ENCODE results near the gene NFKBIL1. TPM values are rescaled to one million over a fixed set of nuclear protein-coding genes. Genes with fewer than 3 reads are reported as not detected.

NFKBIL1 gene
- total RNA-seq, 1 donor from 2014 or later: 9.2 TPM

DNA sequence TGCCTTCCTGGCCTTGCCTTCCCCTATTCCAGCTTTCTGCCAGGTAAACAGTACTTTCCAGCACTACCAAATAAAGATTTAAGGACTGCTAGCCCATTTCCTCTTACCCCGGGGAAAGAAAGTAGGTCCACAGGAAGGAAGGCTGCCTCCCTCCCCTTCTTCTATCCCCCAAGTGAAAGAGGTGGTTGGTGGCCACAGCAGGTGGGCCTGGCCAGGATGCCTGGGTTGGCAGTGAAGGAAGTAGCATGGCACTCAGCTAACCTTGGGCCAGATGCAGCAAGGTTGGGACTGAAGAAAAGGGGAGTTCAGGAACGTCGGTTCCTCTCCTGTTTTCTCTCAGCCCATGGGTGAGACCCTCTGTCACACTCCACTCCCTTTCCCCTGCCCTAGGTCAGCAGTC, 8.9 kb downstream of the NFKBIL1 start:
- intact Hi-C loops (cut with DNase I): no loop called here
- DNase-seq: no peak
- ATAC-seq (ENCODE audit: poor library complexity): no peak

DNA sequence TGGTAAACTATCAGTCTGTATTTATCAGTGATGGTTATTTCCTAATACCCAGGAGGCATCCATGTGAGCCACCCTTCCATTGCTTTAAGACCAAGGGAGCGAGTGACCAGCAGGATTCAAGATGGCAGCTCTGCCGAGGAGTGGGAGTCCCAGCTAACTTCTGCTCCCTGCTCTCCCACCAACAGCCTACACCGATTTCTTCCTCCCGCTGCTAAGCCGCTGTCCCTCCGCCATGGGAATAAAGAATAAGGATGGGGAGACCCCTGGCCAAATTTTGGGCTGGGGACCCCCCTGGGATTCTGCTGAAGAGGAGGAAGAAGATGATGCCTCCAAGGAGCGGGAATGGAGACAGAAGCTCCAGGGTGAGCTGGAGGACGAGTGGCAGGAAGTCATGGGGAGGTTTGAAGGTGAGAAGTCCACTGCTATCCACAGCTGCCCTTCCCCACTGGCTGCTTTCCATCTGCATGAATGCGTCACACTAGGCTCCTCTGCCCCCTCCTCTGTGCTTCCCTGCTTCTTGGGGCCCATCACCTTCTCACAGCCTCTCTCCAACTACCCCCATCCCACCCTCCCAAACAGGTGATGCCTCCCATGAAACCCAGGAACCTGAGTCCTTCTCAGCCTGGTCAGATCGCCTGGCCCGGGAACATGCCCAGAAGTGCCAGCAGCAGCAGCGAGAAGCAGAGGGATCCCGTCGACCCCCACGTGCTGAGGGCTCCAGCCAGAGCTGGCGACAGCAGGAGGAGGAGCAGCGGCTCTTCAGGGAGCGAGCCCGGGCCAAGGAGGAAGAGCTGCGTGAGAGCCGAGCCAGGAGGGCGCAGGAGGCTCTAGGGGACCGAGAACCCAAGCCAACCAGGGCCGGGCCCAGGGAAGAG, 10.3 kb downstream of the NFKBIL1 start:
- intact Hi-C loops (cut with DNase I): no loop called here
- ATAC-seq (ENCODE audit: poor library complexity): peak; percentile 8
- DNase-seq: peak; percentile 46

DNA sequence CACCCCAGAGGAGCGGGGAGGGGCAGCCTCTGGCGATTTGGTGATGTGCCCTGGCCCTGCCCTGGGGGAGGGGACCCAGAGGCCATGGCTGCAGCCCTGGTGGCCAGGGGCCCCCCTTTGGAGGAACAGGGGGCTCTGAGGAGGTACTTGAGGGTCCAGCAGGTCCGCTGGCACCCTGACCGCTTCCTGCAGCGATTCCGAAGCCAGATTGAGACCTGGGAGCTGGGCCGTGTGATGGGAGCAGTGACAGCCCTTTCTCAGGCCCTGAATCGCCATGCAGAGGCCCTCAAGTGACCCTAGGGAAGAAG, 10.9 kb downstream of the NFKBIL1 start:
- ATAC-seq (ENCODE audit: poor library complexity) (no peak), DNase-seq (no peak)
- intact Hi-C loops (cut with DNase I): no loop called here

DNA sequence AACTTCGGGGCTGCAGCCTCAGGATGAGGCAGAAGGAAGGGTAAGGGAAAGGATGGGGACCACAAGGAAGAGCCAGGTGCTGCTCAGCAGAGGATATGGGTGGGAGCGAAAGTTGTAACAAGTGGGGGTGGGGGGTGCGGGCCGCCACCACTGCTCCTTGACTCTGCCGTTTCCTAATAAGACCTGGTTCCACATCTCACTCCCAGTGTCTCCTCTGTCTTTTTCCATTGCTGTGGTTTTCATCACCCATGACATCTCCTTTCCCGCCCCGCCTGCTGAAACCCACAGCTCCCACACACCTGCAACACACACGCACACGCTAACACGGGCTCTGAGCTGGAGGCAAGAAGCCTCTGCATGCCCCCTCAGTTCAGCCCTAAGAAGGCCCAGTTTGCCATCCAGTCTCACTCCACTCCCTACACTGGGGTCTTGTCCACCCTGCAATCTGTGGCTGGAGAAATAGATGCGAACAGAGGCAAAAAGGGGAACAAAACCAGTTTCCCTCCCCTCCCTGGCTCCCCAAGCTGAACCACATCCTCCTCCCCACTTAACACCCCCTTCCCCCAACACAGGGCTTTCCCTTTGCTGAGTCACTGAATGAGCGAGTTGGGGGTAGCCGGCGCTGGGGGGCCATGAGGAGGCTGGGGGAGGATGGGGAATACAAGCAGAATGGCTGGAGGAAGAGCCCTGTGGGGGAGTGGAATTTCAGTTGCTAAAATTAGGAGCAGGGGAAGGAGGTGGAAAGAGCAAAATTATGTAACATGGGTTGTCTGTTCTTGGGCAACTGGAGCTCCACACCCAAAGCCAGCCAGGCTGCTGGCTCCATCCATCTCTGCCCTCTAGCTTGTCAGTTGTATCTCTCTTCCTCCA, 11.5 kb downstream of the NFKBIL1 start:
- ATAC-seq (ENCODE audit: poor library complexity) (peak; percentile 61), DNase-seq (peak; percentile 51)
- intact Hi-C loops (cut with DNase I): no loop called here

DNA sequence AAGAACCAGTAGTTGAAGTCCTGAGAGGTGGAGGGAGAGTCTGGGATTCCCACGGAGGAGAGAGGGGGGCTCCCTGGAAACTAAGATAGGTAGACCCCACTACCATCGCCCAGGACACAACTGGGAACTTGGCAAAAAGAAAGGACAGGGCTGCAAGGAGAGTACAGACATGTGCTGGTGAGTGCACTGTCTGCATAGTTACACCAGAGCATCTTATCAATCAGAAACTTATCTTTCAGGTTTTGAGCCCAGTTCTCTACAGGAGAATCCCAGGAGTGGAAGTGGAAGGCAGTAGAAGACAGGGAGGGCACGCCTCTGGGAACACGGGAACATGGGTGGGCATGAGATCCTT, 12.2 kb downstream of the NFKBIL1 start:
- intact Hi-C loops (cut with DNase I): no loop called here
- ATAC-seq (ENCODE audit: poor library complexity): no peak

DNA sequence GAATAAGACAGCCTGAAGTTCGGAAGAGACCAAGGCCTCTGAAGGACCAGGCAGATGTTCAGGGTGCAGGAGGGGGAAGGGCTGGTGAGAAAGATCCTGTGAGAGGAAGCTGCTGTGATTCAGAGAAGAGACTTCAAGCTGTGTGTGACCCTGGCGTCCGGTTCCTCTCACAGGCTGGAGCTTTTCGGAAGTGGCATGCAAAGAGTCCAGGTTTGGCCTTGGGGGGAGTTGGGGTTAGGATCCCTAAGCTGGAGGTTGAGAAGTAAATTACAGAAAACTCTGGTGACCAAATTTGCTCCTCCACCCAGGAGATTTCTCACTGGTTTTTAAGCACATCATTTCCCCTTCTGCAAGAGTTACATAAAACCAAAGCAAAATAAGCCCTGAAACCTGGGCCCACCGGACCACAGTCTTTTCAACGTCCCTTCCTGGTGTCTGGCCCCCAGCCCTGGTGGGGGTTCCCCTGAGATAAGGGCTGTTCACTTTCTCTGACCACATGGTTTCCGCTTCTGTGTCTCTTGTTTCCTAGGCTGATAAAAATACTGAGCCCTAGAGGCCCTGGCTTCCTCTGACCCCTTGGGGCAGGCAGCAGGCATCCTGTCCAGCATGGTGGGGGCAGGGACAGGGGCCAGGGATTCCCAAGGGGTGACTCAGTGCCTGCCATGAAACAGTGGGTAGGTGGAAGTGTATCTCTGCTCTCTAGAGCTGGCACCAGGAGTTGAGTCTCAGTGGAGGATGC, 12.7 kb downstream of the NFKBIL1 start:
- intact Hi-C loops (cut with DNase I): no loop called here
- DNase-seq (peak; percentile 80), ATAC-seq (ENCODE audit: poor library complexity) (peak; percentile 74)

More for the DNA sequence above, 12.2 kb downstream of the NFKBIL1 start:
- no peak for DNase-seq

DNA sequence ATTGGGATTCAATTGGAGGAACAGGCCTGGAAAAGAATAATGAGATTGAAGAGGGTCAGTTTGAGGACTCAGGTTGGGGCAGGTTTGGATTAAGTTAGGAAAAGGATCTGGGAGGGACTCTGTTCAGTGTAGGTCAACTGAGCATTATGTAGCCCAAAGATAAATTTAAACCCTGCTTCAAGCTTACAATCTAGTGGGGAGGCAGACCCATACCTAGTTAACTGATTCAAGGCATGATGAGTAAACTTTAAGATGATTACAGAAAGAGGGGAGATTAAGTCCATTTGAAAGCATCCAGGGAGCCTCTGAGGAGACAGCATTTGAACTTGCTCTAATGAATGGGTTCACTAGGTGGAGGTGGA, 13.3 kb downstream of the NFKBIL1 start:
- ATAC-seq (ENCODE audit: poor library complexity): no peak
- intact Hi-C loops (cut with DNase I): no loop called here
- DNase-seq: no peak

DNA sequence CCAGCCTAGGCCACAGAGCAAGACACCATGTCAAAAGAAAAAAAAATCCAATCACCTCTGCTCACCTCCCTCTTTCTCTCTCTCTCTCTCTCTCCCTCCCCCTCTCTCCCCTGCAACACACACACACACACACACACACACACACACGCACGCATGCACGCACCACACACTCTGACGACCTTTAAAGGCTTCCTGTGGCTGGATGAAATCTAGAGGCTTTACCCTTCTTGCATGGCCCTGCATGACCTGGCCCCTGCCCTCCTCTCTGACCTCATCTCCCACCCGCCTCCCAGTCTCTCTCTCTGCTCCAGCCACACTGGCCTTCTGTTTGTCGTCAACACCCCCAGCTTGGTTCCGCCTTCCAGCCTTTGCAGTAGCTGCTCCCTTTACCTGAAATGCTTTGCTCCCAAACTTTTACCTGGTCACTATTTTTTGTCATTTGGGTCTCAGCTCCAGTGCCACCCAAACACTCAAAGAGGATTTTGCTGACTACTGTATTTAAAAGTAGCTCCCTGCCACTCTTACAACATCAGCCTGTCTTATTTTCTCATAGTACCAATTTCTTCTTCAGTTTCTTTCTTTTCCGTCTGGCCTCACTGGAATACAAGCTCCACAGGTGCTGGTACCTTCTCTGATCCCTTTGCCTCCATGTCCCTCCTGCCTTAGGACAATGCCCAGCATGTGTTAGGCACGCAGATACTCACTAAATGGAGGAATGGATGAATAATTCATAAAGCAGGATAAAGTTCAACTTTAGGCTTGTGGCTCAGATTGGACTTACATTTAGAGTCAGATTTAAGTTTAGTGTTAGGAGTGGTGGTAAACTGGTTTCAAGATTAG, 20.3 kb downstream of the NFKBIL1 start:
- intact Hi-C loops (cut with DNase I): no loop called here
- no peak for DNase-seq
- no peak for ATAC-seq (ENCODE audit: poor library complexity)

DNA sequence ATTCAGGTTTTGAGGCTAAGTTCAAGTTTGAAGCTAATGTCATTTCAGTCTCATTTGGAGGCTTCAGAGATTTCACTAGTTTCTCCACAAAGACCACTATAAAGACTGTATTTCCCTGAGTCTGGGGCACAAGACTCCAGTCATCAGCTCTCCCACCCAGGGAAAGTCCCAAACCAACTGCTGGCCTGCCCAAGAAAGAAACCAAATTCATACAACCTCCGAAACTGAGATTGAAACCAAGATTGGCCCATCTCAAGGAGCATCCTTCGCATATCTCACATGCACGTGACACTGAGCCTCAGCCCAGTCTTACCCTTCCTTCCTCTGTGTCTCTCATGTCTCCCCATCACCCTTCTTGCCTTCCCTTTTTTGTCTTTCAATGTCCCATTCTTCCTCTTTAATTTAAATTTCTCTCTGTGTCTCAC, 21.1 kb downstream of the NFKBIL1 start:
- intact Hi-C loops (cut with DNase I): no loop called here
- DNase-seq (no peak), ATAC-seq (ENCODE audit: poor library complexity) (peak; percentile 61)

DNA sequence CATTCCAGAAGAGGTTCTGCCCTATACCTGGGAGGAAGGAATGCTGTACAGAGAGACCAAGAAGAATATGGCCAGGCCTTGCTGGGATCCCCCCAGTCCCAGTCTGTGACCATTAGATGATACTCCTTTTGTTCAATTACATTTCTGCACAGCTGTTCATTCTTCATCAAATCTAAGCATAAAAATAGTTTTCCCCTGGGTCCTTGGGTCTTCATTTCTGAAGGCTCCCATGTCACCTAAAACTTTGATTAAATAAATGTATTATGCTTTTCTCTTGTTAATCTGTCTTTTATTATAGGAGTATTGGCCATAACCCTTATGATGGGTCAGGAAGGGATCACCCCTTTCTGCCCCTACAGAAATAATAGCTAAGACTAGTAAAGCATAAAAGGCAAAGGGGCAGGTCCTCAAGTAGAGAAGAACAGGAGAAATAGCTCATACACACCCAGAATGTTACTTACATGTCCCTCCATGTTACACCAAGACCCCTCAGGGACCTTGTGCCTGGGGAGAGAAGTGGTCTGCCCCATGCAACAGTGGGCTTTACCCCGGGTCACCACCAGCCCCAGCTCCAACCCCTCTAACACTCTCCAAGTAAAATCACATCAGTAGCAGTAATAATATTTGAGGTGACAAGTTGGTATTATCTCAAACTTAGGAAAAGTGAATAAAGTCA, 22.6 kb downstream of the NFKBIL1 start:
- intact Hi-C loops (cut with DNase I): no loop called here
- DNase-seq (no peak), ATAC-seq (ENCODE audit: poor library complexity) (no peak)

DNA sequence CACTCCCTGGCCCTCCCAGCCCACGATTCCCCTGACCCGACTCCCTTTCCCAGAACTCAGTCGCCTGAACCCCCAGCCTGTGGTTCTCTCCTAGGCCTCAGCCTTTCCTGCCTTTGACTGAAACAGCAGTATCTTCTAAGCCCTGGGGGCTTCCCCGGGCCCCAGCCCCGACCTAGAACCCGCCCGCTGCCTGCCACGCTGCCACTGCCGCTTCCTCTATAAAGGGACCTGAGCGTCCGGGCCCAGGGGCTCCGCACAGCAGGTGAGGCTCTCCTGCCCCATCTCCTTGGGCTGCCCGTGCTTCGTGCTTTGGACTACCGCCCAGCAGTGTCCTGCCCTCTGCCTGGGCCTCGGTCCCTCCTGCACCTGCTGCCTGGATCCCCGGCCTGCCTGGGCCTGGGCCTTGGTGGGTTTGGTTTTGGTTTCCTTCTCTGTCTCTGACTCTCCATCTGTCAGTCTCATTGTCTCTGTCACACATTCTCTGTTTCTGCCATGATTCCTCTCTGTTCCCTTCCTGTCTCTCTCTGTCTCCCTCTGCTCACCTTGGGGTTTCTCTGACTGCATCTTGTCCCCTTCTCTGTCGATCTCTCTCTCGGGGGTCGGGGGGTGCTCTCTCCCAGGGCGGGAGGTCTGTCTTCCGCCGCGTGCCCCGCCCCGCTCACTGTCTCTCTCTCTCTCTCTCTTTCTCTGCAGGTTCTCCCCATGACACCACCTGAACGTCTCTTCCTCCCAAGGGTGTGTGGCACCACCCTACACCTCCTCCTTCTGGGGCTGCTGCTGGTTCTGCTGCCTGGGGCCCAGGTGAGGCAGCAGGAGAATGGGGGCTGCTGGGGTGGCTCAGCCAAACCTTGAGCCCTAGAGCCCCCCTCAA, 24.9 kb downstream of the NFKBIL1 start, which contains the start of gene LTA:
LTA (plus strand) TSS at position 249 of the 871 bp plus-strand sequence; CDS start at position 703, 454 bp downstream.
- ATAC-seq (ENCODE audit: poor library complexity) (no peak), DNase-seq (no peak)
- intact Hi-C loops (cut with DNase I): no loop called here

DNA sequence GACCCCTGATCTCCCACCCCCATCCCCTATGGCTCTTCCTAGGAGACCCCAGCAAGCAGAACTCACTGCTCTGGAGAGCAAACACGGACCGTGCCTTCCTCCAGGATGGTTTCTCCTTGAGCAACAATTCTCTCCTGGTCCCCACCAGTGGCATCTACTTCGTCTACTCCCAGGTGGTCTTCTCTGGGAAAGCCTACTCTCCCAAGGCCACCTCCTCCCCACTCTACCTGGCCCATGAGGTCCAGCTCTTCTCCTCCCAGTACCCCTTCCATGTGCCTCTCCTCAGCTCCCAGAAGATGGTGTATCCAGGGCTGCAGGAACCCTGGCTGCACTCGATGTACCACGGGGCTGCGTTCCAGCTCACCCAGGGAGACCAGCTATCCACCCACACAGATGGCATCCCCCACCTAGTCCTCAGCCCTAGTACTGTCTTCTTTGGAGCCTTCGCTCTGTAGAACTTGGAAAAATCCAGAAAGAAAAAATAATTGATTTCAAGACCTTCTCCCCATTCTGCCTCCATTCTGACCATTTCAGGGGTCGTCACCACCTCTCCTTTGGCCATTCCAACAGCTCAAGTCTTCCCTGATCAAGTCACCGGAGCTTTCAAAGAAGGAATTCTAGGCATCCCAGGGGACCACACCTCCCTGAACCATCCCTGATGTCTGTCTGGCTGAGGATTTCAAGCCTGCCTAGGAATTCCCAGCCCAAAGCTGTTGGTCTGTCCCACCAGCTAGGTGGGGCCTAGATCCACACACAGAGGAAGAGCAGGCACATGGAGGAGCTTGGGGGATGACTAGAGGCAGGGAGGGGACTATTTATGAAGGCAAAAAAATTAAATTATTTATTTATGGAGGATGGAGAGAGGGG, 26.1 kb downstream of the NFKBIL1 start:
- intact Hi-C loops (cut with DNase I): no loop called here
- no peak for DNase-seq
- ATAC-seq (ENCODE audit: poor library complexity): no peak

DNA sequence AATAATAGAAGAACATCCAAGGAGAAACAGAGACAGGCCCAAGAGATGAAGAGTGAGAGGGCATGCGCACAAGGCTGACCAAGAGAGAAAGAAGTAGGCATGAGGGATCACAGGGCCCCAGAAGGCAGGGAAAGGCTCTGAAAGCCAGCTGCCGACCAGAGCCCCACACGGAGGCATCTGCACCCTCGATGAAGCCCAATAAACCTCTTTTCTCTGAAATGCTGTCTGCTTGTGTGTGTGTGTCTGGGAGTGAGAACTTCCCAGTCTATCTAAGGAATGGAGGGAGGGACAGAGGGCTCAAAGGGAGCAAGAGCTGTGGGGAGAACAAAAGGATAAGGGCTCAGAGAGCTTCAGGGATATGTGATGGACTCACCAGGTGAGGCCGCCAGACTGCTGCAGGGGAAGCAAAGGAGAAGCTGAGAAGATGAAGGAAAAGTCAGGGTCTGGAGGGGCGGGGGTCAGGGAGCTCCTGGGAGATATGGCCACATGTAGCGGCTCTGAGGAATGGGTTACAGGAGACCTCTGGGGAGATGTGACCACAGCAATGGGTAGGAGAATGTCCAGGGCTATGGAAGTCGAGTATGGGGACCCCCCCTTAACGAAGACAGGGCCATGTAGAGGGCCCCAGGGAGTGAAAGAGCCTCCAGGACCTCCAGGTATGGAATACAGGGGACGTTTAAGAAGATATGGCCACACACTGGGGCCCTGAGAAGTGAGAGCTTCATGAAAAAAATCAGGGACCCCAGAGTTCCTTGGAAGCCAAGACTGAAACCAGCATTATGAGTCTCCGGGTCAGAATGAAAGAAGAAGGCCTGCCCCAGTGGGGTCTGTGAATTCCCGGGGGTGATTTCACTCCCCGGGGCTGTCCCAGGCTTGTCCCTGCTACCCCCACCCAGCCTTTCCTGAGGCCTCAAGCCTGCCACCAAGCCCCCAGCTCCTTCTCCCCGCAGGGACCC, 27.0 kb downstream of the NFKBIL1 start:
- intact Hi-C loops (cut with DNase I): no loop called here
- ATAC-seq (ENCODE audit: poor library complexity) (no peak), DNase-seq (no peak)

DNA sequence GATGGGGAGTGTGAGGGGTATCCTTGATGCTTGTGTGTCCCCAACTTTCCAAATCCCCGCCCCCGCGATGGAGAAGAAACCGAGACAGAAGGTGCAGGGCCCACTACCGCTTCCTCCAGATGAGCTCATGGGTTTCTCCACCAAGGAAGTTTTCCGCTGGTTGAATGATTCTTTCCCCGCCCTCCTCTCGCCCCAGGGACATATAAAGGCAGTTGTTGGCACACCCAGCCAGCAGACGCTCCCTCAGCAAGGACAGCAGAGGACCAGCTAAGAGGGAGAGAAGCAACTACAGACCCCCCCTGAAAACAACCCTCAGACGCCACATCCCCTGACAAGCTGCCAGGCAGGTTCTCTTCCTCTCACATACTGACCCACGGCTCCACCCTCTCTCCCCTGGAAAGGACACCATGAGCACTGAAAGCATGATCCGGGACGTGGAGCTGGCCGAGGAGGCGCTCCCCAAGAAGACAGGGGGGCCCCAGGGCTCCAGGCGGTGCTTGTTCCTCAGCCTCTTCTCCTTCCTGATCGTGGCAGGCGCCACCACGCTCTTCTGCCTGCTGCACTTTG, 28.0 kb downstream of the NFKBIL1 start, which contains the start of gene TNF:
TNF (plus strand) TSS at position 231 of the 567 bp plus-strand sequence; CDS start at position 408, 177 bp downstream.
- intact Hi-C loops (cut with DNase I): no loop called here

More for the DNA sequence above, 28.0 kb downstream of the NFKBIL1 start, which contains the start of gene TNF:
- ATAC-seq (ENCODE audit: poor library complexity): peak; percentile 56
- peak; percentile 67 for DNase-seq

Measured in Right ventricle myocardium superior (tissue), 1 donor.